MM.1S (cell line): Measurements from ENCODE around the gene ZNHIT1.
"Not testable (repeated sequence)": the region's sequence is repeated elsewhere in the genome, so short reads cannot be mapped to it uniquely, and the experiment has no call there.

Source experiments
- DNase-seq: peaks from one replicate; pipeline ENCODE4 v3.0.0-alpha.2; 2015
- H2AFZ ChIP-seq: fragments of 300-600 bp; sonication (generic); 2 replicates; pipeline ENCODE4 v1.6.0; 2016; ENCODE audit warnings: antibody characterized with exemption, low read length
- H3F3A ChIP-seq: fragments of 300-600 bp; sonication (generic); 2 replicates; pipeline ENCODE4 v1.6.1; 2016; ENCODE audit warnings: mild to moderate bottlenecking, antibody characterized with exemption, low read length, moderate library complexity, mixed read lengths; ENCODE audit not compliant: insufficient read depth
- H3K27ac ChIP-seq: fragments of 300-600 bp; sonication (generic); 2 replicates; pipeline ENCODE4 v1.5.1; 2016; ENCODE audit warnings: mild to moderate bottlenecking, low read length
- H3K27me3 ChIP-seq: fragments of 300-600 bp; sonication (generic); replicated peaks from 2 replicates; pipeline ENCODE4 v1.6.0; 2016; ENCODE audit warnings: low read length; ENCODE audit not compliant: insufficient read depth
- H3K36me3 ChIP-seq: fragments of 300-600 bp; sonication (generic); replicated peaks from 2 replicates; pipeline ENCODE4 v1.6.1; 2016; ENCODE audit warnings: mild to moderate bottlenecking, low read length, mixed read lengths; ENCODE audit not compliant: insufficient read depth
- H3K4me1 ChIP-seq: fragments of 300-600 bp; sonication (generic); 2 replicates; pipeline ENCODE4 v1.6.1; 2016; ENCODE audit warnings: low read length, mixed read lengths
- H3K4me2 ChIP-seq: fragments of 300-600 bp; sonication (generic); 2 replicates; pipeline ENCODE4 v1.6.0; 2016; ENCODE audit warnings: low read depth, low read length
- H3K4me3 ChIP-seq: fragments of 300-600 bp; sonication (generic); 2 replicates; pipeline ENCODE4 v1.5.1; 2016; ENCODE audit warnings: low read length, mixed read lengths
- H3K79me2 ChIP-seq: fragments of 300-600 bp; sonication (generic); 2 replicates; pipeline ENCODE4 v1.6.1; 2016; ENCODE audit warnings: mixed run types, low read length, mixed read lengths
- H3K9ac ChIP-seq: fragments of 300-600 bp; sonication (generic); 2 replicates; pipeline ENCODE4 v1.6.1; 2016; ENCODE audit warnings: low read length, mixed read lengths
- H3K9me2 ChIP-seq: fragments of 300-600 bp; sonication (generic); replicated peaks from 2 replicates; pipeline ENCODE4 v1.6.1; 2016; ENCODE audit warnings: mild to moderate bottlenecking, low read length, mixed read lengths; ENCODE audit not compliant: insufficient read depth
- H3K9me3 ChIP-seq: fragments of 300-600 bp; sonication (generic); replicated peaks from 2 replicates; pipeline ENCODE4 v1.6.1; 2016; ENCODE audit warnings: mild to moderate bottlenecking, low read length, mixed read lengths; ENCODE audit not compliant: insufficient read depth
- H4K20me1 ChIP-seq: fragments of 300-600 bp; sonication (generic); 2 replicates; pipeline ENCODE4 v1.6.1; 2016; ENCODE audit warnings: mild to moderate bottlenecking, low read length, moderate library complexity, mixed read lengths; ENCODE audit not compliant: insufficient read depth
- EZH2 ChIP-seq: fragments of 300-600 bp; sonication (generic); optimal IDR thresholded peaks from 2 replicates; pipeline ENCODE3; 2017; ENCODE audit warnings: low read depth, mild to moderate bottlenecking, antibody characterized with exemption, low read length, mixed read lengths
- EZH2phosphoT487 ChIP-seq: fragments of 300-600 bp; sonication (generic); IDR thresholded peaks from 2 replicates; pipeline ENCODE4 v1.6.1; 2018; ENCODE audit warnings: antibody characterized with exemption, low read length
- TF ChIP-seq, protein P1 (sequence below): fragments of 300-600 bp; sonication (generic); IDR thresholded peaks from 2 replicates; pipeline ENCODE4 v1.5.1; 2016; ENCODE audit warnings: antibody characterized with exemption, low read length, mixed read lengths

Gene ZNHIT1

DNA sequence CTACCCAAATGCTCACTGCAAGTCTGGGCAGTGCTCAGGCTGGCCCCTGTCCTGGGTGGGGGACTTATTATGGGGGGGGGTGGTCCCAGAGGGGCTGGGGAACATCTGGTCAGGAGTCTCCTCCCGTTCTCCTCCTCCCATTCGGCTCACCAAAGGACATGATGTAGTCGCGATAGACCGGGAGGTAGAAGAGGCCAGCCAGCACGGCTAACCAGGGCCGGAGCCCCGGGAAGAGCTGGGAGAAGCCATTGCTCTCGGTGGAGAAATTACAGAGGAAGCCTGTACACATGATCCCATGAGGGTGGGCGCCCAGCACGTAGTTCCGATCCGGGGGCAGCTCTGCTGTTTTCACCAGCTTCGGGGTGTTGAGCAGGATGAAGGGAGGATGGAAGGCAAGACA is 19.5 kb upstream of the ZNHIT1 start:
- Histone ChIP-seq H3K9ac (no peak overlapping the region), H3K79me2 (no peaks in the 10 kb centered on the region), H3K9me3 (no peaks in the 10 kb centered on the region), H3K4me2 (no peak overlapping the region), H3K36me3 (no peaks in the 10 kb centered on the region), H3K27ac (no peak overlapping the region), H4K20me1 (no peaks in the 10 kb centered on the region), H3K27me3 (peaks cover 91% of the 10 kb centered on the region), H3F3A (no peaks in the 10 kb centered on the region), H3K4me1 (no peaks in the 10 kb centered on the region), H2AFZ (no peak overlapping the region), H3K4me3 (no peak overlapping the region), H3K9me2 (no peaks in the 10 kb centered on the region)
- no peak for TF ChIP-seq EZH2
- no peak for TF ChIP-seq EZH2phosphoT487
- TF ChIP-seq, protein P1, sequence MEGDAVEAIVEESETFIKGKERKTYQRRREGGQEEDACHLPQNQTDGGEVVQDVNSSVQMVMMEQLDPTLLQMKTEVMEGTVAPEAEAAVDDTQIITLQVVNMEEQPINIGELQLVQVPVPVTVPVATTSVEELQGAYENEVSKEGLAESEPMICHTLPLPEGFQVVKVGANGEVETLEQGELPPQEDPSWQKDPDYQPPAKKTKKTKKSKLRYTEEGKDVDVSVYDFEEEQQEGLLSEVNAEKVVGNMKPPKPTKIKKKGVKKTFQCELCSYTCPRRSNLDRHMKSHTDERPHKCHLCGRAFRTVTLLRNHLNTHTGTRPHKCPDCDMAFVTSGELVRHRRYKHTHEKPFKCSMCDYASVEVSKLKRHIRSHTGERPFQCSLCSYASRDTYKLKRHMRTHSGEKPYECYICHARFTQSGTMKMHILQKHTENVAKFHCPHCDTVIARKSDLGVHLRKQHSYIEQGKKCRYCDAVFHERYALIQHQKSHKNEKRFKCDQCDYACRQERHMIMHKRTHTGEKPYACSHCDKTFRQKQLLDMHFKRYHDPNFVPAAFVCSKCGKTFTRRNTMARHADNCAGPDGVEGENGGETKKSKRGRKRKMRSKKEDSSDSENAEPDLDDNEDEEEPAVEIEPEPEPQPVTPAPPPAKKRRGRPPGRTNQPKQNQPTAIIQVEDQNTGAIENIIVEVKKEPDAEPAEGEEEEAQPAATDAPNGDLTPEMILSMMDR: no peak
- DNase-seq: no peak

DNA sequence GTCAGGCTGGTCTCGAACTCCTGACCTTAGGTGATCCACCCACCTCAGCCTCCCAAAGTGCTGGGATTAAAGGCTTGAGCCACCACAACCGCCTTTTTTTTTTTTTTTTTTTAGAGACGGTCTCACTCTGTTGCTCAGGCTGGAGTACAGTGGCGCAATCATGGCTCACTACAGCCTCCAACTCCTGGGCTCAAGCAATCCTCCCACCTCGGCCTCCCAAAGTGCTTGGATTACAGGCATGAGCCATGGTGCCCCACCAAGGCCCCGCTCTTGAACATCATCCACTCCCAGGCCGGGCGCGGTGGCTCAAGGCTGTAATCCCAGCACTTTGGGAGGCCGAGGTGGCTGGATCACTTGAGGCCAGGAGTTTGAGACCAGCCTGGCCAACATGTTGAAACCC is 18.4 kb upstream of the ZNHIT1 start:
- H3K9ac ChIP-seq, H3K4me3 ChIP-seq, H3K36me3 ChIP-seq, H3K4me1 ChIP-seq, H2AFZ ChIP-seq, H4K20me1 ChIP-seq, H3K4me2 ChIP-seq, DNase-seq, H3K27ac ChIP-seq, H3K9me3 ChIP-seq, H3K9me2 ChIP-seq, H3F3A ChIP-seq, H3K79me2 ChIP-seq: not testable (repeated sequence)
- H3K27me3 ChIP-seq: peaks cover 81% of the 10 kb centered on the region

DNA sequence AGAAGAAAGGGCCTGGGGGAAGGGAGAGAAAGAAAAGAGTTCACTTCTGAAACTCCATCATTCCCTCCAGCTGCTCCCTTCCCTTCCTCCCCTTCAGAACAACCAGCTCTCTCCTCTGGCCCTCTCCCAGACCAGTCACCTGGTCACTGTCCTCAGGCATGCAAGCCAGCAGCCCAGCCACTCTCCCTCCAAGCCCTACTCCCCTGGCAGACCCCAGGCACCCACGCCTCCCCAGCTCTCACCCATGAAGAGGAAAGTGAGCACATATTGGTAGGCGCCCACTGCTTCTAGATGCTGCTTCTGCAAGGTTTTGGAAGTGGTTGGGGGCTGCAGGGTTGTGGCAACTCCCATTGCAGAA is 17.5 kb upstream of the ZNHIT1 start:
- no peak overlapping the region for H3K9ac ChIP-seq
- H3K4me3 ChIP-seq: no peak overlapping the region
- H3F3A ChIP-seq: no peaks in the 10 kb centered on the region
- no peak for DNase-seq
- H3K4me2 ChIP-seq: no peak overlapping the region
- no peak overlapping the region for H3K27ac ChIP-seq
- no peaks in the 10 kb centered on the region for H3K4me1 ChIP-seq
- TF ChIP-seq EZH2: no peak
- no peak for TF ChIP-seq EZH2phosphoT487
- TF ChIP-seq, protein P1: no peak
- H4K20me1 ChIP-seq: no peaks in the 10 kb centered on the region
- H3K27me3 ChIP-seq: peaks cover 72% of the 10 kb centered on the region
- no peaks in the 10 kb centered on the region for H3K36me3 ChIP-seq
- H3K79me2 ChIP-seq: no peaks in the 10 kb centered on the region
- no peaks in the 10 kb centered on the region for H3K9me3 ChIP-seq
- H3K9me2 ChIP-seq: no peaks in the 10 kb centered on the region
- H2AFZ ChIP-seq: no peak overlapping the region

DNA sequence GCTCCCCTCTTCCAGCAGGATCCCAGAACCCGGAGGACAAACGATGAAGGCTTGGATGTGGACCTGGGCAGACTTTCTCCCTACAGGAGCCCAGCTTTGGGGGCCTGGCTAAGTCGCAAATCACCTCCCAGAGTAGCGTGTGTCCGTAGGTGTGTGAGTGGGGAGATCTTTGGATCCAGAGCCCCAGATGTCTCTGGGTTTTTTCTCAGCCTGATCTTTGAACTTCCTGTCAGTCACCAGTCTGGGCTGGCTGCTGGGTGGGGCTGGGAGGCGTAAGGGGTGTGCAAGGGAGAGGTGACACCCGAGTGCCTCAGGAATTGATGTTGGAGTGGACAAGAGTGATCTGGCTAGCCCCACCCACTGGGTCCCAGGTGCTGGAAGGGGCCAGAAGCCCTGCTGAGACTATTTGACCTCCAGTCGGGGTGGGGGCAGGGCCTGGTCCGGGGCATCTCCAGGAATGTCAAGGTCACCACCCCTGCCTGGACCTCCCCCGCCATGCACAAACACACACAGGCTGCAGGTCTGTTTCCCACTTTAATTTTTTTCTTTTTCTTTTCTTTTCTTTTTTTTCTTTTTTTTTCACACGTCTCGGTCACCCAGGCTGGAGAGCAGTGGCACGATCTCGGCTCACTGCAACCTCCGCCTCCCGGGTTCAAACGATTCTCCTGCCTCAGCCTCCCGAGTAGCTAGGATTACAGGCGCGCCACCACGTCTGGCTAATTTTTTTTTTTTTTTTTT is 16.9 kb upstream of the ZNHIT1 start, which contains the start of gene MOGAT3:
Gene MOGAT3, minus strand, starts transcription at position 175 of the 738 bp plus-strand sequence. CDS start 182 bp downstream, outside the sequence.
- no peaks in the 10 kb centered on the region for H3F3A ChIP-seq
- no peak within 1 kb of the TSS for H3K4me3 ChIP-seq
- H2AFZ ChIP-seq: no peak within 1 kb of the TSS
- H3K79me2 ChIP-seq: no peaks in the 10 kb centered on the region
- no peaks in the 10 kb centered on the region for H4K20me1 ChIP-seq
- TF ChIP-seq EZH2phosphoT487: no peak
- TF ChIP-seq EZH2: no peak
- TF ChIP-seq, protein P1: no peak
- no peak within 1 kb of the TSS for H3K27ac ChIP-seq
- H3K9me2 ChIP-seq: no peaks in the 10 kb centered on the region
- no peak for DNase-seq
- no peaks in the 10 kb centered on the region for H3K4me1 ChIP-seq
- H3K27me3 ChIP-seq: peaks cover 67% of the 10 kb centered on the region
- no peaks in the 10 kb centered on the region for H3K9me3 ChIP-seq
- H3K36me3 ChIP-seq: no peaks in the 10 kb centered on the region
- H3K9ac ChIP-seq: no peak within 1 kb of the TSS
- H3K4me2 ChIP-seq: no peak within 1 kb of the TSS
